PC-3 (cell line): ENCODE measurements around the gene FOXL2NB. TPM values are rescaled to one million over a fixed set of nuclear protein-coding genes. Genes with fewer than 3 reads are reported as not detected.

Experiments used
- ATAC-seq: fragments of 200-7000 bp; cut with Tn5 transposase; 2 replicates; pipeline ENCODE4 v1.9.1; 2020; ENCODE audit warnings: mild to moderate bottlenecking, moderate library complexity
- BruUV-seq: library from RNA; stranded (reverse); fragments of 400-500 nt; replicated peaks from 2 replicates; lab custom pipeline; 2021; lab: Mats Ljungman, UMichigan
- CTCF ChIA-PET: fragments of 300-600 bp; sonication (Branson Sonifier 250); formaldehyde crosslinking; loops from one replicate; lab custom pipeline; 2022; ENCODE audit warnings: antibody characterized with exemption; lab: Charles Lee
- POLR2A ChIA-PET: fragments of 300-600 bp; sonication (Branson Sonifier 250); formaldehyde crosslinking; loops from one replicate; lab custom pipeline; 2022; ENCODE audit warnings: antibody characterized with exemption; ENCODE audit not compliant: unreplicated experiment; lab: Charles Lee
- DNase-seq: peaks from one replicate; pipeline ENCODE4 v3.0.0-alpha.2; 2015
- H2AFZ ChIP-seq: fragments of 300-600 bp; sonication (generic); 2 replicates; pipeline ENCODE4 v1.6.0; 2016; ENCODE audit warnings: antibody characterized with exemption, low read length
- H3F3A ChIP-seq: fragments of 300-600 bp; sonication (generic); one replicate; pipeline ENCODE4 v1.6.0; 2017; ENCODE audit warnings: antibody characterized with exemption, low read length, control low read depth, mild to moderate bottlenecking; ENCODE audit not compliant: unreplicated experiment
- H3K27ac ChIP-seq: fragments of 300-600 bp; sonication (generic); 2 replicates; pipeline ENCODE4 v1.5.1; 2016; ENCODE audit warnings: mild to moderate bottlenecking, low read length
- H3K27me3 ChIP-seq: fragments of 300-600 bp; sonication (generic); 2 replicates; pipeline ENCODE4 v1.6.1; 2016; ENCODE audit warnings: low read length, mixed read lengths
- H3K36me3 ChIP-seq: fragments of 300-600 bp; sonication (generic); 2 replicates; pipeline ENCODE4 v1.6.1; 2016; ENCODE audit warnings: low read depth, mixed run types, low read length, mixed read lengths
- H3K4me1 ChIP-seq: fragments of 300-600 bp; sonication (generic); 2 replicates; pipeline ENCODE4 v1.5.1; 2016; ENCODE audit warnings: low read length; ENCODE audit not compliant: insufficient read depth
- H3K4me2 ChIP-seq: fragments of 300-600 bp; sonication (generic); 2 replicates; pipeline ENCODE4 v1.6.0; 2016; ENCODE audit warnings: low read length
- H3K4me3 ChIP-seq: fragments of 300-600 bp; sonication (generic); 2 replicates; pipeline ENCODE4 v1.5.1; 2016; ENCODE audit warnings: mild to moderate bottlenecking, low read length, mixed read lengths
- H3K79me2 ChIP-seq: fragments of 300-600 bp; sonication (generic); 2 replicates; pipeline ENCODE4 v1.6.1; 2017; ENCODE audit warnings: low read length, mixed read lengths
- H3K9ac ChIP-seq: fragments of 300-600 bp; sonication (generic); 2 replicates; pipeline ENCODE4 v1.6.0; 2016; ENCODE audit warnings: mild to moderate bottlenecking, low read length
- H3K9me2 ChIP-seq: fragments of 300-600 bp; sonication (generic); replicated peaks from 2 replicates; pipeline ENCODE4 v1.6.1; 2016; ENCODE audit warnings: mixed run types, low read length, mixed read lengths
- H3K9me3 ChIP-seq: fragments of 300-600 bp; sonication (generic); 2 replicates; pipeline ENCODE4 v1.6.1; 2016; ENCODE audit warnings: low read length, mixed read lengths
- H4K20me1 ChIP-seq: fragments of 300-600 bp; sonication (generic); 2 replicates; pipeline ENCODE4 v1.6.1; 2016; ENCODE audit warnings: low read length, mixed read lengths
- CTCF ChIP-seq: fragments of 300-600 bp; sonication (generic); conservative IDR thresholded peaks from 2 replicates; pipeline ENCODE4 v1.5.1; 2017; ENCODE audit warnings: antibody characterized with exemption, low read depth, mild to moderate bottlenecking, low read length
- EZH2 ChIP-seq: fragments of 300-600 bp; sonication (generic); IDR thresholded peaks from one replicate; pipeline ENCODE4 v1.6.1; 2017; ENCODE audit warnings: antibody characterized with exemption, mild to moderate bottlenecking, low read length; ENCODE audit not compliant: unreplicated experiment
- EZH2phosphoT487 ChIP-seq: fragments of 300-600 bp; sonication (generic); IDR thresholded peaks from 2 replicates; pipeline ENCODE4 v1.6.1; 2018; ENCODE audit warnings: mild to moderate bottlenecking, antibody characterized with exemption, low read length, borderline replicate concordance
- intact Hi-C: fragments of 100-400 bp; cut with micrococcal nuclease; formaldehyde crosslinking; loops from 2 replicates; pipeline ENCODE4 v1.9.0; 2023
- total RNA-seq: library from RNA; depleted of rRNA; stranded (reverse); fragments of >200 nt; gene quantifications from 2 replicates; pipeline ENCODE4 v1.2.3, GENCODE V29; 2014

The FOXL2NB gene
- total RNA-seq, 1 experiment from 2014 or later, result not detected

- Histone ChIP-seq H3K27ac (no peak overlapping the region), H2AFZ (no peak overlapping the region), H3K4me1 (peaks cover 4% of the 10 kb centered on the region; the same call in 1 of the 2 replicates), H3K9me2 (no peaks in the 10 kb centered on the region), H3F3A (no peaks in the 10 kb centered on the region), H3K4me2 (no peak overlapping the region), H3K4me3 (no peak overlapping the region), H3K9me3 (no peaks in the 10 kb centered on the region), H3K27me3 (no peaks in the 10 kb centered on the region), H4K20me1 (no peaks in the 10 kb centered on the region), H3K9ac (no peak overlapping the region), H3K36me3 (no peaks in the 10 kb centered on the region), H3K79me2 (no peaks in the 10 kb centered on the region)
- intact Hi-C loops, result loop anchor here (10.0 kb wide), 1 partner anchor 102 kb away; no protein-coding TSS in a partner anchor
- TF ChIP-seq EZH2phosphoT487 (no peak), CTCF (no peak), EZH2 (no peak)
- CTCF ChIA-PET, result no interaction called here
- POLR2A ChIA-PET, result no interaction called here
- ATAC-seq, result no peak
- BruUV-seq, result no TSS peak
- DNase-seq, result no peak
These were observed 13.8 kb upstream of the FOXL2NB start for GRCh38 chr3:138933068-138933668.

GRCh38 chr3:138933981-138934691, 12.9 kb upstream of the FOXL2NB start:
- no TSS peak for BruUV-seq
- Histone ChIP-seq H2AFZ (no peak overlapping the region), H3K4me2 (no peak overlapping the region), H3K9ac (no peak overlapping the region), H3K4me1 (peaks cover 4% of the 10 kb centered on the region; the same call in 1 of the 2 replicates), H4K20me1 (no peaks in the 10 kb centered on the region), H3K36me3 (no peaks in the 10 kb centered on the region), H3K9me2 (no peaks in the 10 kb centered on the region), H3K79me2 (no peaks in the 10 kb centered on the region), H3K27me3 (no peaks in the 10 kb centered on the region), H3K4me3 (no peak overlapping the region), H3K9me3 (no peaks in the 10 kb centered on the region), H3K27ac (no peak overlapping the region), H3F3A (no peaks in the 10 kb centered on the region)
- ChIA-PET POLR2A (no interaction called here), CTCF (no interaction called here)
- ATAC-seq, result no peak
- intact Hi-C loops, result loop anchor here (10.0 kb wide), 1 partner anchor 101 kb away; no protein-coding TSS in a partner anchor
- DNase-seq, result no peak
- TF ChIP-seq CTCF, result no peak
- no peak for TF ChIP-seq EZH2phosphoT487
- no peak for TF ChIP-seq EZH2

GRCh38 chr3:138935505-138935862, 11.5 kb upstream of the FOXL2NB start:
- DNase-seq (peak; percentile 4), ATAC-seq (no peak; the same call in 1 of the 2 replicates)
- peak overlapping the region; percentile 94 for H2AFZ ChIP-seq
- H3K27me3 ChIP-seq, result no peaks in the 10 kb centered on the region
- peak overlapping the region; percentile 84 for H3K4me2 ChIP-seq
- POLR2A ChIA-PET, result no interaction called here
- H4K20me1 ChIP-seq, result no peaks in the 10 kb centered on the region
- TF ChIP-seq CTCF (no peak), EZH2phosphoT487 (no peak), EZH2 (no peak)
- peaks cover 4% of the 10 kb centered on the region; the same call in 1 of the 2 replicates for H3K4me1 ChIP-seq
- no peaks in the 10 kb centered on the region for H3K9me3 ChIP-seq
- intact Hi-C loops, result loop anchor here (5.0 to 10.0 kb wide), 2 partner anchors 99 to 392 kb away; no protein-coding TSS in a partner anchor
- no TSS peak for BruUV-seq
- no peaks in the 10 kb centered on the region for H3K9me2 ChIP-seq
- peak overlapping the region; percentile 65 for H3K4me3 ChIP-seq
- H3K79me2 ChIP-seq, result no peaks in the 10 kb centered on the region
- no peak overlapping the region for H3K27ac ChIP-seq
- CTCF ChIA-PET, result interaction anchor here (0.5 to 1.4 kb wide), 8 partner anchors 12 to 517 kb away, joined by 3 to 12 read pairs (median 4); partner anchors contain the start of gene CEP70
- no peak overlapping the region for H3K9ac ChIP-seq
- H3F3A ChIP-seq, result no peaks in the 10 kb centered on the region
- H3K36me3 ChIP-seq, result no peaks in the 10 kb centered on the region
